Measurements from ENCODE around the gene A2M. TPM values are rescaled to one million over a fixed set of nuclear protein-coding genes. Genes with fewer than 3 reads are reported as not detected.

The A2M gene
- total RNA-seq, 1 donor from 2014 or later = 1.4 TPM

DNA sequence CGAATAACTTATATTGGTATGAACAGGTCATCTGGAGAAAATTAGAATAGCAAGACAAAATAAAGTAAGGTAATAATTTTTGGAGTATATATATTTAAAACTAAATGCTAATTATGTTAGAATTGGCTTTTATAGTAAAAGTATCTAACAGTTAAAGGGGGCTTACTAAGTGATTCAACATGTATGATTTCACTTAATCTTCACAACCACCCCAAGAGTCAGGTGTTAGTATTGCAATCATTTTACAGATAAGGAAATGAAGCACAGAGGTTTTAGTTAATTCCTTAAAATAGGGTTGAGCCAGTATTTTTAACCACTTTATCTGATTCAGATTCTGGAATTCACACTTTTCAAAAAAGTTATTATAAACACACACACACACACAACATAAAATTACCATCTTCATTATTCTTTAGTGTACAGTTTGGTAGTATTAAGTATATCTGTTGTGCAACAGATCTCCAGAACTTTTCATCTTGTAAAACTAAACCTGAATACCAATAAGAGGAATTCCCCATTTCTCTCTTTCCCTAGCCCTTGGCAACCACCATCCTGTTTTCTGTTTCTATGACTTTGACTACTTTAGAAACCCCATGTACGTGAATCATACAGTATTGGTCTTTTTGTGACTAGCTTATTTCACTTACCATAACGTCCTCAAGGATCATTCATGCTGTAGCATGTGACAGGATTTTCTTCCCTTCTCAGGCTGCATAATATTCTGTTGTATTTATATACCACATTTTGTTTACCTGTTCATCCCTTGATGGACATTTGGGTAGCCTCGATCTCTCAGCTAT is 12.5 kb downstream of the A2M start:
- Mint-ChIP-seq H3K27me3 (ENCODE audit: unreplicated experiment) (peaks cover 2% of the 10 kb centered on the region), H3K4me1 (ENCODE audit: unreplicated experiment) (no peaks in the 10 kb centered on the region), H3K4me3 (ENCODE audit: unreplicated experiment) (no peak overlapping the region), H3K36me3 (ENCODE audit: low read depth, unreplicated experiment) (no peaks in the 10 kb centered on the region), H3K27ac (ENCODE audit: unreplicated experiment) (no peak overlapping the region), H3K9me3 (ENCODE audit: unreplicated experiment) (no peaks in the 10 kb centered on the region)
- TF ChIP-seq, protein P1, sequence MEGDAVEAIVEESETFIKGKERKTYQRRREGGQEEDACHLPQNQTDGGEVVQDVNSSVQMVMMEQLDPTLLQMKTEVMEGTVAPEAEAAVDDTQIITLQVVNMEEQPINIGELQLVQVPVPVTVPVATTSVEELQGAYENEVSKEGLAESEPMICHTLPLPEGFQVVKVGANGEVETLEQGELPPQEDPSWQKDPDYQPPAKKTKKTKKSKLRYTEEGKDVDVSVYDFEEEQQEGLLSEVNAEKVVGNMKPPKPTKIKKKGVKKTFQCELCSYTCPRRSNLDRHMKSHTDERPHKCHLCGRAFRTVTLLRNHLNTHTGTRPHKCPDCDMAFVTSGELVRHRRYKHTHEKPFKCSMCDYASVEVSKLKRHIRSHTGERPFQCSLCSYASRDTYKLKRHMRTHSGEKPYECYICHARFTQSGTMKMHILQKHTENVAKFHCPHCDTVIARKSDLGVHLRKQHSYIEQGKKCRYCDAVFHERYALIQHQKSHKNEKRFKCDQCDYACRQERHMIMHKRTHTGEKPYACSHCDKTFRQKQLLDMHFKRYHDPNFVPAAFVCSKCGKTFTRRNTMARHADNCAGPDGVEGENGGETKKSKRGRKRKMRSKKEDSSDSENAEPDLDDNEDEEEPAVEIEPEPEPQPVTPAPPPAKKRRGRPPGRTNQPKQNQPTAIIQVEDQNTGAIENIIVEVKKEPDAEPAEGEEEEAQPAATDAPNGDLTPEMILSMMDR (IDR thresholded peaks at IDR 0.05; ENCODE audit: unreplicated experiment) = no peak
- no peak for DNase-seq (ENCODE audit: low spot score)

DNA sequence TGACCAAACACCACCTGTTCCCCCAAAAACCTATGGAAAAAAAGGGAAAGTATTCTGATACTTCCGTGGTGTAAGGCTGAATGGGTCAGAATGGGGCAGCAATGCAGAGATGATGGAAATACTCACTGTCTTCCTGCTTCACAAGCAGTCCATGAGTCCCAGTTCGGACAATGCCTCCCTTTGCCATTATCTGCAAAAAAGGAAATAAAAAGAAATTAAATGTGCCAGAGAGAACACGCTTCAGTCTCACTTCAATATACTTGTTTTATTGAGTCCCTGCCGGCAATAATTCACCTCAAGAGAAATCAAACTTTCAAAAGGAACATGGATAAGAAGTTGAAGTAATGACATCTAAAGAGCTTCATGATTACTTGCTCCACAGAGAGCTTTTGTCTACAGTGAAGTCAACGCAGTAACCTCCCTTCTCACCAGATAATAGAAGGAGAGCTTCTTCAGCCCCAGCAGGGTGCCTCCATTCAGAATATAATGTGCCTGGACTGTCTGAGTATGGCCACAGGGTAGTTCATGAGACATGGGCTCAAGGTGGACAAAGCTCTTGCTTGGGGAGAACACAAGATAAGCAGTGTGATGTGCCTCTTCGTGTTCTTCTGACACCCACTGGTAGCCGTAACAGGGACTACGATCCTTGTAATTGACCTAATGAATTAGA is 14.6 kb downstream of the A2M start:
- no peak overlapping the region for H3K27ac Mint-ChIP-seq (ENCODE audit: unreplicated experiment)
- no peak for DNase-seq (ENCODE audit: low spot score)
- H3K4me1 Mint-ChIP-seq (ENCODE audit: unreplicated experiment) = no peaks in the 10 kb centered on the region
- no peaks in the 10 kb centered on the region for H3K9me3 Mint-ChIP-seq (ENCODE audit: unreplicated experiment)
- H3K27me3 Mint-ChIP-seq (ENCODE audit: unreplicated experiment) = peaks cover 2% of the 10 kb centered on the region
- no peaks in the 10 kb centered on the region for H3K36me3 Mint-ChIP-seq (ENCODE audit: low read depth, unreplicated experiment)
- H3K4me3 Mint-ChIP-seq (ENCODE audit: unreplicated experiment) = no peak overlapping the region
- TF ChIP-seq, protein P1 (IDR thresholded peaks at IDR 0.05; ENCODE audit: unreplicated experiment) = no peak

DNA sequence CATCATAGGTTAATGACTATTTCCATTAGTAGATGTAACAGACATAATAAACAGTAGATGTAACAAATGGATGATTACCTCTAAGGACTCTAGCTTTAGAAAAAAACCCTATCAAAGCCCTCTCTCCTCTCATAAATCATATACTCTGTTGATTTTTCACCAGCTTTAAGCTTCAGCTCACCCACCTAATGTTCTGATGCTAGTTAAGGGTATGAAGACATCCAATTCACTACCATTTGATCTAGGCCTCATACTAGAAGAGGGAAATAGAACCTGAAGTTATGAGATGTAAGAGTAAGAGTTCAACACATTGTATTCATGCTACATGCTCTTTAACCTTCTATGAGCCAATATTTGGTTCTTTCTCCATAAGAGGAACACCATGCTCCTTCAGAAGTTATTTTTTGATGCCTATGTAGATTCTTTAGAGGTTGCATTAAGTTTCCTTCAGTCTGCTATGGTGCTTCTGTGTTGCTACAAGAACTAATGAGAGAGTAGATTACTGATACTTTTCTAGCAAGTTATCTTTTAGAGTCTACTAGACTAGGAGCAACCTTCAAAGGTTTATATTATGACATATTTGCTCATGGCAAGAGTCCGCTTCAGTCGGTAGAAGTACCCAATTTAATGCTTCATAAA is 16.0 kb downstream of the A2M start:
- H3K27me3 Mint-ChIP-seq (ENCODE audit: unreplicated experiment) = peaks cover 2% of the 10 kb centered on the region
- no peaks in the 10 kb centered on the region for H3K9me3 Mint-ChIP-seq (ENCODE audit: unreplicated experiment)
- H3K4me3 Mint-ChIP-seq (ENCODE audit: unreplicated experiment) = no peak overlapping the region
- DNase-seq (ENCODE audit: low spot score) = no peak
- H3K36me3 Mint-ChIP-seq (ENCODE audit: low read depth, unreplicated experiment) = no peaks in the 10 kb centered on the region
- H3K27ac Mint-ChIP-seq (ENCODE audit: unreplicated experiment) = no peak overlapping the region
- H3K4me1 Mint-ChIP-seq (ENCODE audit: unreplicated experiment) = no peaks in the 10 kb centered on the region
- TF ChIP-seq, protein P1 (IDR thresholded peaks at IDR 0.05; ENCODE audit: unreplicated experiment) = no peak

DNA sequence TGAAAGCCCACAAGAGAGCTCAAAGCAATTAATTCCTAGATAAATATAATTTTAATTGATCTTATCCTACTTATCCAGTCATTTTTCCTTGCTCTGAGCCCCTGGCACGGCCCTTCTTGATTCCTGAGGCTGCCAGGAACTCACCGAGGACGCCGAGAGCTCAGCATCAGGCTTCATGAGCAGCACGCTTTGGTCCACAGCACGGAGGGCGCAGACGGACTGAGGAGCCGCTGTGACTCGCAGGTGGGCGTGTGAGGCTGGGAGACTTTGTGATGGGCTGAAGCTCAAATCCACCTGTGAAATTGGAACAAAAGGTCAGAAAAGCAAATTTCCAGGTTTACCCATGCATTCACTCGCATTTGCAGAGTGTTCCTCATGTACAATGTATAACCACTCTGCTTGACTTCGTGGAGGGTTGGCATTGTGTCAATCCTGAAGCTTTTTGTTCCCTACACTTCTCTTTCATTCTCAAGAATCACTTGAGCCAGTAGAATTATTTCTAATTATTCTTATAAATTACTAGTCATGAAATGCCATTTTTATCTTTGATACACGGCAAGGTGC is 17.2 kb downstream of the A2M start:
- TF ChIP-seq, protein P1 (IDR thresholded peaks at IDR 0.05; ENCODE audit: unreplicated experiment) = no peak
- Mint-ChIP-seq H3K9me3 (ENCODE audit: unreplicated experiment) (no peaks in the 10 kb centered on the region), H3K36me3 (ENCODE audit: low read depth, unreplicated experiment) (no peaks in the 10 kb centered on the region), H3K4me1 (ENCODE audit: unreplicated experiment) (no peaks in the 10 kb centered on the region), H3K27me3 (ENCODE audit: unreplicated experiment) (peaks cover 2% of the 10 kb centered on the region), H3K27ac (ENCODE audit: unreplicated experiment) (no peak overlapping the region), H3K4me3 (ENCODE audit: unreplicated experiment) (no peak overlapping the region)
- no peak for DNase-seq (ENCODE audit: low spot score)

Measured in endothelial cell (in vitro differentiated cells).